PC-3 (cell line): ENCODE results near the gene RXFP2. TPM values are rescaled to one million over a fixed set of nuclear protein-coding genes. Genes with fewer than 3 reads are reported as not detected.

Experiments
- ATAC-seq: fragments of 200-7000 bp; cut with Tn5 transposase; 2 replicates; pipeline ENCODE4 v1.9.1; 2020; ENCODE audit warnings: mild to moderate bottlenecking, moderate library complexity
- BruUV-seq: library from RNA; stranded (reverse); fragments of 400-500 nt; replicated peaks from 2 replicates; lab custom pipeline; 2021; lab: Mats Ljungman, UMichigan
- CTCF ChIA-PET: fragments of 300-600 bp; sonication (Branson Sonifier 250); formaldehyde crosslinking; loops from one replicate; lab custom pipeline; 2022; ENCODE audit warnings: antibody characterized with exemption; lab: Charles Lee
- POLR2A ChIA-PET: fragments of 300-600 bp; sonication (Branson Sonifier 250); formaldehyde crosslinking; loops from one replicate; lab custom pipeline; 2022; ENCODE audit warnings: antibody characterized with exemption; ENCODE audit not compliant: unreplicated experiment; lab: Charles Lee
- DNase-seq: peaks from one replicate; pipeline ENCODE4 v3.0.0-alpha.2; 2015
- H2AFZ ChIP-seq: fragments of 300-600 bp; sonication (generic); 2 replicates; pipeline ENCODE4 v1.6.0; 2016; ENCODE audit warnings: antibody characterized with exemption, low read length
- H3F3A ChIP-seq: fragments of 300-600 bp; sonication (generic); one replicate; pipeline ENCODE4 v1.6.0; 2017; ENCODE audit warnings: antibody characterized with exemption, low read length, control low read depth, mild to moderate bottlenecking; ENCODE audit not compliant: unreplicated experiment
- H3K27ac ChIP-seq: fragments of 300-600 bp; sonication (generic); 2 replicates; pipeline ENCODE4 v1.5.1; 2016; ENCODE audit warnings: mild to moderate bottlenecking, low read length
- H3K27me3 ChIP-seq: fragments of 300-600 bp; sonication (generic); 2 replicates; pipeline ENCODE4 v1.6.1; 2016; ENCODE audit warnings: low read length, mixed read lengths
- H3K36me3 ChIP-seq: fragments of 300-600 bp; sonication (generic); 2 replicates; pipeline ENCODE4 v1.6.1; 2016; ENCODE audit warnings: low read depth, mixed run types, low read length, mixed read lengths
- H3K4me1 ChIP-seq: fragments of 300-600 bp; sonication (generic); 2 replicates; pipeline ENCODE4 v1.5.1; 2016; ENCODE audit warnings: low read length; ENCODE audit not compliant: insufficient read depth
- H3K4me2 ChIP-seq: fragments of 300-600 bp; sonication (generic); 2 replicates; pipeline ENCODE4 v1.6.0; 2016; ENCODE audit warnings: low read length
- H3K4me3 ChIP-seq: fragments of 300-600 bp; sonication (generic); 2 replicates; pipeline ENCODE4 v1.5.1; 2016; ENCODE audit warnings: mild to moderate bottlenecking, low read length, mixed read lengths
- H3K79me2 ChIP-seq: fragments of 300-600 bp; sonication (generic); 2 replicates; pipeline ENCODE4 v1.6.1; 2017; ENCODE audit warnings: low read length, mixed read lengths
- H3K9ac ChIP-seq: fragments of 300-600 bp; sonication (generic); 2 replicates; pipeline ENCODE4 v1.6.0; 2016; ENCODE audit warnings: mild to moderate bottlenecking, low read length
- H3K9me2 ChIP-seq: fragments of 300-600 bp; sonication (generic); replicated peaks from 2 replicates; pipeline ENCODE4 v1.6.1; 2016; ENCODE audit warnings: mixed run types, low read length, mixed read lengths
- H3K9me3 ChIP-seq: fragments of 300-600 bp; sonication (generic); 2 replicates; pipeline ENCODE4 v1.6.1; 2016; ENCODE audit warnings: low read length, mixed read lengths
- H4K20me1 ChIP-seq: fragments of 300-600 bp; sonication (generic); 2 replicates; pipeline ENCODE4 v1.6.1; 2016; ENCODE audit warnings: low read length, mixed read lengths
- CTCF ChIP-seq: fragments of 300-600 bp; sonication (generic); conservative IDR thresholded peaks from 2 replicates; pipeline ENCODE4 v1.5.1; 2017; ENCODE audit warnings: antibody characterized with exemption, low read depth, mild to moderate bottlenecking, low read length
- EZH2 ChIP-seq: fragments of 300-600 bp; sonication (generic); IDR thresholded peaks from one replicate; pipeline ENCODE4 v1.6.1; 2017; ENCODE audit warnings: antibody characterized with exemption, mild to moderate bottlenecking, low read length; ENCODE audit not compliant: unreplicated experiment
- EZH2phosphoT487 ChIP-seq: fragments of 300-600 bp; sonication (generic); IDR thresholded peaks from 2 replicates; pipeline ENCODE4 v1.6.1; 2018; ENCODE audit warnings: mild to moderate bottlenecking, antibody characterized with exemption, low read length, borderline replicate concordance
- intact Hi-C: fragments of 100-400 bp; cut with micrococcal nuclease; formaldehyde crosslinking; loops from 2 replicates; pipeline ENCODE4 v1.9.0; 2023
- total RNA-seq: library from RNA; depleted of rRNA; stranded (reverse); fragments of >200 nt; gene quantifications from 2 replicates; pipeline ENCODE4 v1.2.3, GENCODE V29; 2014

Gene RXFP2
- total RNA-seq, 1 experiment from 2014 or later: not detected

- Histone ChIP-seq H3K27me3 (peaks cover 20% of the 10 kb centered on the region), H3K9me3 (no peaks in the 10 kb centered on the region), H3K36me3 (no peaks in the 10 kb centered on the region), H3F3A (no peaks in the 10 kb centered on the region), H3K4me2 (no peak overlapping the region), H3K4me3 (no peak overlapping the region), H3K79me2 (no peaks in the 10 kb centered on the region), H4K20me1 (no peaks in the 10 kb centered on the region), H3K27ac (no peak overlapping the region), H3K9me2 (no peaks in the 10 kb centered on the region), H3K4me1 (peaks cover 14% of the 10 kb centered on the region), H2AFZ (no peak overlapping the region), H3K9ac (no peak overlapping the region)
- ChIA-PET CTCF (interaction anchor here (0.7 kb wide), 1 partner anchor 256 kb away, joined by 3 read pairs; no protein-coding TSS in a partner anchor), POLR2A (no interaction called here)
- no peak for ATAC-seq
- no peak for DNase-seq
- no peak for TF ChIP-seq CTCF
- TF ChIP-seq EZH2: no peak
- TF ChIP-seq EZH2phosphoT487: no peak
- intact Hi-C loops: no loop called here
- no TSS peak for BruUV-seq
Measured at GRCh38 chr13:31794452-31794851, 55.1 kb downstream of the RXFP2 start.

- Histone ChIP-seq H3K27ac (no peak overlapping the region), H3K9me3 (no peaks in the 10 kb centered on the region), H3K4me3 (no peak overlapping the region), H3K27me3 (peaks cover 18% of the 10 kb centered on the region), H3K79me2 (no peaks in the 10 kb centered on the region), H3K36me3 (no peaks in the 10 kb centered on the region), H3F3A (no peaks in the 10 kb centered on the region), H4K20me1 (no peaks in the 10 kb centered on the region), H3K4me1 (peaks cover 13% of the 10 kb centered on the region), H2AFZ (no peak overlapping the region), H3K4me2 (no peak overlapping the region), H3K9me2 (no peaks in the 10 kb centered on the region), H3K9ac (no peak overlapping the region)
- CTCF ChIA-PET: interaction anchor here (0.7 kb wide), 1 partner anchor 1039 kb away, joined by 3 read pairs; no protein-coding TSS in a partner anchor
- POLR2A ChIA-PET: no interaction called here
- intact Hi-C loops: loop anchor here (1.0 to 5.0 kb wide), 3 partner anchors 55 to 366 kb away; no protein-coding TSS in a partner anchor
- no TSS peak for BruUV-seq
- peak; percentile 52 for DNase-seq
- ATAC-seq: peak; percentile 51
- TF ChIP-seq EZH2phosphoT487: no peak
- TF ChIP-seq CTCF: peak; percentile 58
Measured at GRCh38 chr13:31797154-31797775, 57.9 kb downstream of the RXFP2 start.

- H4K20me1 ChIP-seq: no peaks in the 10 kb centered on the region
- H3K36me3 ChIP-seq: no peaks in the 10 kb centered on the region
- no peaks in the 10 kb centered on the region for H3K79me2 ChIP-seq
- intact Hi-C loops: loop anchor here (5.0 kb wide), 1 partner anchor 56 kb away; no protein-coding TSS in a partner anchor
- no peaks in the 10 kb centered on the region for H3K9me3 ChIP-seq
- peaks cover 5% of the 10 kb centered on the region for H3K4me1 ChIP-seq
- DNase-seq (no peak), ATAC-seq (no peak)
- peaks cover 27% of the 10 kb centered on the region for H3K27me3 ChIP-seq
- no peak overlapping the region for H3K27ac ChIP-seq
- no TSS peak for BruUV-seq
- CTCF ChIA-PET: no interaction called here
- no peak overlapping the region for H3K9ac ChIP-seq
- H3F3A ChIP-seq: no peaks in the 10 kb centered on the region
- H3K9me2 ChIP-seq: no peaks in the 10 kb centered on the region
- TF ChIP-seq CTCF (no peak), EZH2phosphoT487 (no peak), EZH2 (no peak)
- H3K4me2 ChIP-seq: no peak overlapping the region
- H2AFZ ChIP-seq: no peak overlapping the region
- no peak overlapping the region for H3K4me3 ChIP-seq
- POLR2A ChIA-PET: no interaction called here
Measured at GRCh38 chr13:31798189-31798588, 58.9 kb downstream of the RXFP2 start.
